Hepatocyte (in vitro differentiated cells): ENCODE results near the gene CHID1.
A peak's percentile ranks its signal among the peaks of the same experiment; 100 is the strongest.

Experiments
- CTCF ChIP-seq: fragments of 200-600 bp; sonication (generic); IDR thresholded peaks from 2 replicates; pipeline ENCODE4 v1.5.1; 2016; ENCODE audit warnings: antibody characterized with exemption, mild to moderate bottlenecking; ENCODE audit not compliant: poor library complexity
- EZH2 ChIP-seq: fragments of 200-600 bp; sonication (generic); IDR thresholded peaks from 2 replicates; pipeline ENCODE4 v1.6.1; 2016; ENCODE audit warnings: antibody characterized with exemption, mild to moderate bottlenecking, borderline replicate concordance
- EZH2phosphoT487 ChIP-seq: fragments of 200-600 bp; sonication (generic); IDR thresholded peaks from one replicate; pipeline ENCODE4 v1.6.1; 2018; ENCODE audit warnings: antibody characterized with exemption, mild to moderate bottlenecking, low read depth, moderate library complexity; ENCODE audit not compliant: unreplicated experiment, severe bottlenecking

- TF ChIP-seq CTCF (peak; percentile 14), EZH2 (no peak), EZH2phosphoT487 (no peak)
Measured at GRCh38 chr11:850775-851763, 59.5 kb downstream of the CHID1 start.
